ENCODE results near the gene BEND5.

GRCh38 chr1:48710318-48710717, 66.4 kb downstream of the BEND5 start:
- TF ChIP-seq ZNF563 (CRISPR knock-in tag; IDR thresholded peaks at IDR 0.05) (no peak), POLR2A (IDR thresholded peaks at IDR 0.05; ENCODE audit: insufficient read depth in 1 of 2, low read depth in 2 of 2, low read length in 2 of 2) (no peak), EP300 (IDR thresholded peaks at IDR 0.05; ENCODE audit: low read depth in 2 of 2, low read length in 2 of 2) (no peak), EP300 (CRISPR knock-in tag; IDR thresholded peaks at IDR 0.05; ENCODE audit: borderline replicate concordance) (no peak), MEF2D (CRISPR knock-in tag; IDR thresholded peaks at IDR 0.05) (no peak), ZBTB21 (CRISPR knock-in tag; IDR thresholded peaks at IDR 0.05) (no peak), ZNF616 (CRISPR knock-in tag; IDR thresholded peaks at IDR 0.05; ENCODE audit: low read depth) (no peak), SUZ12 (IDR thresholded peaks at IDR 0.05; ENCODE audit: low read depth, low read length) (no peak), SP2 (CRISPR knock-in tag; IDR thresholded peaks at IDR 0.05) (no peak), RFX5 (IDR thresholded peaks at IDR 0.05; ENCODE audit: low read depth, low read length) (no peak), GATAD2A (CRISPR knock-in tag; IDR thresholded peaks at IDR 0.05) (no peak), CEBPB (IDR thresholded peaks at IDR 0.05; ENCODE audit: borderline replicate concordance, low read depth, low read length) (no peak), ZBTB3 (CRISPR knock-in tag; IDR thresholded peaks at IDR 0.05; ENCODE audit: borderline replicate concordance, low read depth) (no peak), ZBTB49 (CRISPR knock-in tag; IDR thresholded peaks at IDR 0.05; ENCODE audit: borderline replicate concordance) (no peak), KLF13 (CRISPR knock-in tag; IDR thresholded peaks at IDR 0.05) (no peak)

Data from HepG2 (cell line).